Mammary epithelial cell (primary cell): ENCODE measurements around the gene ANKRD40CL.

Experiments
- EZH2 ChIP-seq: IDR thresholded peaks from 2 replicates; pipeline ENCODE4 v1.6.1; 2012; ENCODE audit warnings: low read length, inconsistent platforms, borderline replicate concordance
- TF ChIP-seq, protein P1 (sequence below), 2 donors: IDR thresholded peaks in 1 of 2; conservative IDR thresholded peaks in 1 of 2; 2 replicates each; pipeline ENCODE4 v1.5.1; 2011 to 2012; ENCODE audit warnings: inconsistent platforms in 2 of 2, low read length in 2 of 2, mild to moderate bottlenecking in 2 of 2, control low read depth in 1 of 2, low read depth in 1 of 2; ENCODE audit not compliant: insufficient read depth in 1 of 2; ENCODE audit errors: extremely low read depth in 1 of 2

DNA sequence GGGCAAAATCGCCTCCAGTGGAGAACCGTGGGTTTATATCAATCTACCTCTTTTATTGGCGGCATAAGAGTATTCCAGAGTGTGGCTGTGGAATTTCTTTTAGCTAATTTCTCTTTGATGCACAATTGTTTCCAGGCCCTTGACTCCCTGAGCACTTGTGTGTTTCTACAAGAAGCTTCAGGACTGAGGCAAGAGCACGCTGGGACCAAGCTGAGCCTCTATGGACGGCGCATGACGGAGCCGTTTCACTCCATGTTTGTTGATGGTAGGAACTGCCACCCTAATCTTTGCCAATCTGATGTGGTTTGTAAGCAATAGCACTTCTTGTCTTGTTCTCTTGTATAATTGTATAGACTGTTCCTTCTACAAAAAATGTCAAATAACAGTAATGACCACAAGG is 11.2 kb upstream of the ANKRD40CL start:
- TF ChIP-seq, protein P1, sequence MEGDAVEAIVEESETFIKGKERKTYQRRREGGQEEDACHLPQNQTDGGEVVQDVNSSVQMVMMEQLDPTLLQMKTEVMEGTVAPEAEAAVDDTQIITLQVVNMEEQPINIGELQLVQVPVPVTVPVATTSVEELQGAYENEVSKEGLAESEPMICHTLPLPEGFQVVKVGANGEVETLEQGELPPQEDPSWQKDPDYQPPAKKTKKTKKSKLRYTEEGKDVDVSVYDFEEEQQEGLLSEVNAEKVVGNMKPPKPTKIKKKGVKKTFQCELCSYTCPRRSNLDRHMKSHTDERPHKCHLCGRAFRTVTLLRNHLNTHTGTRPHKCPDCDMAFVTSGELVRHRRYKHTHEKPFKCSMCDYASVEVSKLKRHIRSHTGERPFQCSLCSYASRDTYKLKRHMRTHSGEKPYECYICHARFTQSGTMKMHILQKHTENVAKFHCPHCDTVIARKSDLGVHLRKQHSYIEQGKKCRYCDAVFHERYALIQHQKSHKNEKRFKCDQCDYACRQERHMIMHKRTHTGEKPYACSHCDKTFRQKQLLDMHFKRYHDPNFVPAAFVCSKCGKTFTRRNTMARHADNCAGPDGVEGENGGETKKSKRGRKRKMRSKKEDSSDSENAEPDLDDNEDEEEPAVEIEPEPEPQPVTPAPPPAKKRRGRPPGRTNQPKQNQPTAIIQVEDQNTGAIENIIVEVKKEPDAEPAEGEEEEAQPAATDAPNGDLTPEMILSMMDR (conservative IDR thresholded peaks at IDR 0.05 in 1 of 2, IDR thresholded peaks at IDR 0.05 in 1 of 2; ENCODE audit: extremely low read depth in 1 of 2, insufficient read depth in 1 of 2, low read depth in 1 of 2, low read length in 2 of 2), result no peak
- TF ChIP-seq EZH2, result no peak
